Keratinocyte (primary cell): ENCODE measurements around the gene SLIT3. TPM values are rescaled to one million over a fixed set of nuclear protein-coding genes. Genes with fewer than 3 reads are reported as not detected.

Experiments used
- DNase-seq: peaks from one replicate; pipeline ENCODE4 v3.0.0-alpha.2; 2011; ENCODE audit warnings: low read depth, missing footprints, low spot score
- FAIRE-seq: peaks from 2 replicates; lab custom pipeline; 2011; peaks lifted over from hg19 to GRCh38; lab: Jason Lieb, UNC
- H2AFZ ChIP-seq: 2 replicates; pipeline ENCODE4 v1.6.0; 2012; ENCODE audit warnings: low read length, control low read depth, inconsistent platforms; ENCODE audit not compliant: control insufficient read depth
- H3K27ac ChIP-seq: 2 replicates; pipeline ENCODE4 v1.5.1; 2011; ENCODE audit warnings: low read length; ENCODE audit not compliant: control insufficient read depth, insufficient read depth
- H3K27me3 ChIP-seq: 3 replicates; pipeline ENCODE4 v1.6.0; 2011; ENCODE audit warnings: low read length; ENCODE audit not compliant: control insufficient read depth, insufficient read depth; ENCODE audit errors: extremely low read depth
- H3K36me3 ChIP-seq, 2 experiments: 2 replicates in 1 of 2; 3 replicates in 1 of 2; pipeline ENCODE4 v1.5.1; 2011; ENCODE audit warnings: low read length in 2 of 2, mild to moderate bottlenecking in 1 of 2; ENCODE audit not compliant: control insufficient read depth in 2 of 2, insufficient read depth in 2 of 2; ENCODE audit errors: extremely low read depth in 1 of 2
- H3K4me1 ChIP-seq: 3 replicates; pipeline ENCODE4 v1.5.1; 2011; ENCODE audit warnings: low read length; ENCODE audit not compliant: control insufficient read depth, insufficient read depth; ENCODE audit errors: extremely low read depth
- H3K4me2 ChIP-seq: 3 replicates; pipeline ENCODE4 v1.6.0; 2011; ENCODE audit warnings: low read depth, low read length; ENCODE audit not compliant: control insufficient read depth, insufficient read depth; ENCODE audit errors: extremely low read depth
- H3K4me3 ChIP-seq, 3 experiments: fragments of 200-600 bp in 1 of 3; sonication (generic) in 1 of 3; 2 replicates in 2 of 3; 3 replicates in 1 of 3; pipeline ENCODE4 v1.5.1; 2011 to 2016; ENCODE audit warnings: low read length in 3 of 3, mild to moderate bottlenecking in 3 of 3, control low read depth in 2 of 3, inconsistent platforms in 1 of 3, low read depth in 1 of 3, mixed read lengths in 1 of 3, mixed run types in 1 of 3, moderate library complexity in 1 of 3; ENCODE audit not compliant: control insufficient read depth in 2 of 3, insufficient read depth in 2 of 3; ENCODE audit errors: extremely low read depth in 1 of 3
- H3K79me2 ChIP-seq: 2 replicates; pipeline ENCODE4 v1.6.0; 2012; ENCODE audit warnings: low read length; ENCODE audit not compliant: control insufficient read depth, insufficient read depth
- H3K9ac ChIP-seq: 3 replicates; pipeline ENCODE4 v1.6.0; 2011; ENCODE audit warnings: low read length; ENCODE audit not compliant: control insufficient read depth, insufficient read depth; ENCODE audit errors: extremely low read depth
- H3K9me1 ChIP-seq: 3 replicates; pipeline ENCODE4 v1.6.0; 2011; ENCODE audit warnings: low read length; ENCODE audit not compliant: control insufficient read depth, insufficient read depth; ENCODE audit errors: extremely low read depth
- H3K9me3 ChIP-seq: 2 replicates; pipeline ENCODE4 v1.5.1; 2012; ENCODE audit warnings: low read depth, low read length; ENCODE audit not compliant: control insufficient read depth
- H4K20me1 ChIP-seq: 3 replicates; pipeline ENCODE4 v1.6.0; 2011; ENCODE audit warnings: low read length; ENCODE audit not compliant: control insufficient read depth, insufficient read depth; ENCODE audit errors: extremely low read depth
- EZH2 ChIP-seq: IDR thresholded peaks from one replicate; pipeline ENCODE4 v1.6.1; 2012; ENCODE audit warnings: inconsistent platforms, mild to moderate bottlenecking, low read length, moderate library complexity
- dilution Hi-C: fragments of 300-500 bp; cut with MboI; formaldehyde crosslinking; loops from one replicate; pipeline ENCODE4 v1.7.0; 2020; ENCODE audit warnings: low sequenced_read_pairs; ENCODE audit not compliant: extremely low pct_ligation_motif_present
- polyA plus RNA-seq, 5 experiments: library from polyadenylated mRNA; depleted of rRNA in 3 of 5; stranded (reverse) in 3 of 5; stranded (forward) in 1 of 5; unstranded in 1 of 5; fragments of >200 nt; gene quantifications; 1 replicate in 1 of 5; 2 replicates in 3 of 5; 3 replicates in 1 of 5; pipeline versions ENCODE4 v1.2.1 to v1.2.3, GENCODE V29; 2011 to 2012; ENCODE audit warnings: missing spikeins in 2 of 5, low read depth in 1 of 5, low replicate concordance in 1 of 5
- TF ChIP-seq, protein P1 (sequence below), 3 experiments: IDR thresholded peaks in 1 of 3; conservative IDR thresholded peaks in 1 of 3; optimal IDR thresholded peaks in 1 of 3; 2 replicates in 2 of 3; 3 replicates in 1 of 3; pipeline versions ENCODE3 to v1.5.1; 2011; ENCODE audit warnings: low read length in 3 of 3, mild to moderate bottlenecking in 3 of 3, moderate library complexity in 2 of 3, control low read depth in 1 of 3, inconsistent platforms in 1 of 3; ENCODE audit not compliant: insufficient read depth in 2 of 3; ENCODE audit errors: extremely low read depth in 1 of 3

Gene SLIT3
- polyA plus RNA-seq, 1 donor (not counting 4 experiments of a cell fraction or from before 2014, with no cell fraction given), result 2.4 TPM

- Histone ChIP-seq H3K4me2 (no peak overlapping the region), H3K36me3 (no peaks in the 10 kb centered on the region)
Measured at GRCh38 chr5:168624850-168625364, 676.0 kb downstream of the SLIT3 start.

DNA sequence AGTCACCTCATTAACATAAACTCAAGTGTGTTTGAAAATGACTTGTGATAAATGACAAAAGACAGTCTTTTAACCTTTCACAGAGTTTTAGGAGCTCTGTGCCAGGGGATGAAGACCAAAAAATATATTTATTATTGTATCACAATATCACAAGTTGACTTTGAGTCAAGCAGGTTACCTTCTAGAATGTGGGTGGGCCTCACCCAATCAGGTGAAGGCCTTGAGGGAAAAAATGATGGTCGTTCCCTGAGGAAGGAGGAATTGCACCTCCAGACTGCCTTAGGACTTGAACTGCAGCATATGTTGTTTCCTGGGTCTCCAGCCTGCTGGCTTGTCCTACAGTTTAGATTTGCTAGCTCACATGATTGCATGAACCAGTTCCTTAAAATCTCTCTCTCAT, 680.1 kb downstream of the SLIT3 start:
- no peaks in the 10 kb centered on the region for H3K9me1 ChIP-seq
- H3K4me3 ChIP-seq, result no peak overlapping the region
- H4K20me1 ChIP-seq, result no peaks in the 10 kb centered on the region
- H3K9me3 ChIP-seq, result no peaks in the 10 kb centered on the region
- no peak overlapping the region for H3K27ac ChIP-seq
- H2AFZ ChIP-seq, result no peak overlapping the region
- no peaks in the 10 kb centered on the region for H3K4me1 ChIP-seq
- H3K9ac ChIP-seq, result no peak overlapping the region
- DNase-seq (no peak), FAIRE-seq (no peak)
- no peaks in the 10 kb centered on the region for H3K27me3 ChIP-seq
- TF ChIP-seq, protein P1, sequence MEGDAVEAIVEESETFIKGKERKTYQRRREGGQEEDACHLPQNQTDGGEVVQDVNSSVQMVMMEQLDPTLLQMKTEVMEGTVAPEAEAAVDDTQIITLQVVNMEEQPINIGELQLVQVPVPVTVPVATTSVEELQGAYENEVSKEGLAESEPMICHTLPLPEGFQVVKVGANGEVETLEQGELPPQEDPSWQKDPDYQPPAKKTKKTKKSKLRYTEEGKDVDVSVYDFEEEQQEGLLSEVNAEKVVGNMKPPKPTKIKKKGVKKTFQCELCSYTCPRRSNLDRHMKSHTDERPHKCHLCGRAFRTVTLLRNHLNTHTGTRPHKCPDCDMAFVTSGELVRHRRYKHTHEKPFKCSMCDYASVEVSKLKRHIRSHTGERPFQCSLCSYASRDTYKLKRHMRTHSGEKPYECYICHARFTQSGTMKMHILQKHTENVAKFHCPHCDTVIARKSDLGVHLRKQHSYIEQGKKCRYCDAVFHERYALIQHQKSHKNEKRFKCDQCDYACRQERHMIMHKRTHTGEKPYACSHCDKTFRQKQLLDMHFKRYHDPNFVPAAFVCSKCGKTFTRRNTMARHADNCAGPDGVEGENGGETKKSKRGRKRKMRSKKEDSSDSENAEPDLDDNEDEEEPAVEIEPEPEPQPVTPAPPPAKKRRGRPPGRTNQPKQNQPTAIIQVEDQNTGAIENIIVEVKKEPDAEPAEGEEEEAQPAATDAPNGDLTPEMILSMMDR (optimal IDR thresholded peaks at IDR 0.05 in 1 of 3, IDR thresholded peaks at IDR 0.05 in 1 of 3, conservative IDR thresholded peaks at IDR 0.05 in 1 of 3; ENCODE audit: extremely low read depth in 1 of 3, insufficient read depth in 2 of 3, low read length in 3 of 3), result no peak
- TF ChIP-seq EZH2, result no peak
- no peak overlapping the region for H3K4me2 ChIP-seq
- H3K36me3 ChIP-seq, result no peaks in the 10 kb centered on the region
- no peaks in the 10 kb centered on the region for H3K79me2 ChIP-seq
- dilution Hi-C loops, result no loop called here

More at GRCh38 chr5:168624850-168625364, 676.0 kb downstream of the SLIT3 start:
- Histone ChIP-seq H3K27me3 (no peaks in the 10 kb centered on the region), H3K4me3 (no peak overlapping the region), H3K9me1 (no peaks in the 10 kb centered on the region), H3K79me2 (no peaks in the 10 kb centered on the region), H3K9me3 (no peaks in the 10 kb centered on the region), H3K27ac (no peak overlapping the region), H3K9ac (no peak overlapping the region), H3K4me1 (no peaks in the 10 kb centered on the region), H4K20me1 (no peaks in the 10 kb centered on the region), H2AFZ (no peak overlapping the region)
- dilution Hi-C loops, result no loop called here
- FAIRE-seq (no peak), DNase-seq (no peak)
- TF ChIP-seq EZH2, result no peak
- TF ChIP-seq, protein P1 (optimal IDR thresholded peaks at IDR 0.05 in 1 of 3, IDR thresholded peaks at IDR 0.05 in 1 of 3, conservative IDR thresholded peaks at IDR 0.05 in 1 of 3; ENCODE audit: extremely low read depth in 1 of 3, insufficient read depth in 2 of 3, low read length in 3 of 3), result no peak
